ENCODE measurements around the gene CD2BP2. TPM values are rescaled to one million over a fixed set of nuclear protein-coding genes. Genes with fewer than 3 reads are reported as not detected.
"Not testable (repeated sequence)": the region's sequence is repeated elsewhere in the genome, so short reads cannot be mapped to it uniquely, and the experiment has no call there.

CD2BP2 gene
- total and polyA plus RNA-seq, 2 donors (not counting 1 experiment from before 2014, with no cell fraction given) = 35.2 to 45.5 TPM

GRCh38 chr16:30342751-30343490, 12.2 kb downstream of the CD2BP2 start:
- no peak for TF ChIP-seq EZH2 (IDR thresholded peaks at IDR 0.05; ENCODE audit: low read length, missing control alignments)
- no peak for TF ChIP-seq CTCF (conservative IDR thresholded peaks at IDR 0.05 in 1 of 2, IDR thresholded peaks at IDR 0.05 in 1 of 2; ENCODE audit: low read depth in 1 of 2, low read length in 2 of 2)
- Histone ChIP-seq H3K36me3 (ENCODE audit: control insufficient read depth, insufficient read depth, low read length) (no peaks in the 10 kb centered on the region), H3K27ac (ENCODE audit: insufficient read depth, low read length) (no peak overlapping the region), H3K9me3 (ENCODE audit: control insufficient read depth, insufficient read depth, low read depth, low read length) (no peaks in the 10 kb centered on the region), H3K9ac (ENCODE audit: insufficient read depth, low read length) (no peak overlapping the region), H2AFZ (ENCODE audit: low read length) (no peak overlapping the region), H3K79me2 (ENCODE audit: control insufficient read depth, insufficient read depth, low read length) (no peaks in the 10 kb centered on the region), H3K27me3 (ENCODE audit: control insufficient read depth, insufficient read depth, low read length) (no peaks in the 10 kb centered on the region), H3K4me1 (ENCODE audit: control insufficient read depth, extremely low read depth, insufficient read depth, low read length) (no peaks in the 10 kb centered on the region), H4K20me1 (ENCODE audit: control insufficient read depth, extremely low read depth, insufficient read depth, low read length) (no peaks in the 10 kb centered on the region), H3K4me2 (ENCODE audit: extremely low read depth, insufficient read depth, low read length) (no peak overlapping the region), H3K4me3 (replicated peaks in 1 of 4; ENCODE audit: control extremely low read depth in 1 of 4, insufficient read depth in 1 of 4, low read depth in 3 of 4, low read length in 4 of 4) (no peak overlapping the region)
- no peak for DNase-seq (ENCODE audit: low read depth in 2 of 2)

DNA sequence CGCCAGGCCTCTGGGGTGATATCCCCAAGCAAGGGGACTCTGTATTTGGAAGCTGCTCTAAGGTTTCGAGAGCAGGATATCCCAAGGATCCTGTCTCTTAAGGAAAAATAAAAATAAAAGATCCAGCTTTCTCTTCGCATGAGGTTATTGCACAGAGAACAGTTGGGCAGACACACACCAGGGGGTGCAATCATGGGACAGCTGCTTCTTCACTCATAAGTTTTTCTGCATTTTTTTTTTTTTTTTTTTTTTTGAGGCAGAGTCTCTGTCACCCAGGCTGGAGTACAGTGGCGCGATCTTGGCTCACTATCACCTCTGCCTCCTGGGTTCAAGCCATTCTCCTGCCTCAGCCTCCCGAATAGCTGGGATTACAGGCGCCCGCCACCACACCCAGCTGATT, 13.1 kb downstream of the CD2BP2 start:
- H3K9me3 ChIP-seq (ENCODE audit: control insufficient read depth, insufficient read depth, low read depth, low read length); H4K20me1 ChIP-seq (ENCODE audit: control insufficient read depth, extremely low read depth, insufficient read depth, low read length); H3K36me3 ChIP-seq (ENCODE audit: control insufficient read depth, insufficient read depth, low read length); H3K4me3 ChIP-seq (replicated peaks in 1 of 4; ENCODE audit: control extremely low read depth in 1 of 4, insufficient read depth in 1 of 4, low read depth in 3 of 4, low read length in 4 of 4); DNase-seq (ENCODE audit: low read depth in 2 of 2); H3K4me1 ChIP-seq (ENCODE audit: control insufficient read depth, extremely low read depth, insufficient read depth, low read length); H2AFZ ChIP-seq (ENCODE audit: low read length); H3K4me2 ChIP-seq (ENCODE audit: extremely low read depth, insufficient read depth, low read length); H3K79me2 ChIP-seq (ENCODE audit: control insufficient read depth, insufficient read depth, low read length); H3K9ac ChIP-seq (ENCODE audit: insufficient read depth, low read length); H3K27ac ChIP-seq (ENCODE audit: insufficient read depth, low read length); H3K27me3 ChIP-seq (ENCODE audit: control insufficient read depth, insufficient read depth, low read length): not testable (repeated sequence)
- TF ChIP-seq CTCF (conservative IDR thresholded peaks at IDR 0.05 in 1 of 2, IDR thresholded peaks at IDR 0.05 in 1 of 2; ENCODE audit: low read depth in 1 of 2, low read length in 2 of 2) = peak in 1 of 2 donors; percentile 21

DNA sequence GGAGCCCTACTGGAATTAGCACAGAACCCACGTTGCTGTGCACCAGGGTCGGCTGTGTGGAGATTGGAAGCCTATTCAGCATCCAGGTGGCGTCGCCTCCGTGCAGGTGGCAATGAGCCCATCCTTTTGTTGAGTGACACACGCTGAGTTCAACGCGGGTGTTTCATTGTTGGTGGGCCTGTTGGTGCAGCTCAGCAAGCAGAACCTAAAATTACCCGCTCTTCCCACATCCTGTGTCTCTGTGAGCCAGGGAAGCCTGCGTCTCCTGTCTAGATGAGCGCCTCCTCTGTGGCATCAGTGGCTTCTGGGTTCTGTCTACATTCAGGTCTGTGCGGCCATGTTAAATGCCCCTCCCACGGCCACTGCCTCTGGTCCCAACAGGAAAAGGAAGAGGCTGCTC, 14.5 kb downstream of the CD2BP2 start:
- TF ChIP-seq EZH2 (IDR thresholded peaks at IDR 0.05; ENCODE audit: low read length, missing control alignments) (no peak), CTCF (conservative IDR thresholded peaks at IDR 0.05 in 1 of 2, IDR thresholded peaks at IDR 0.05 in 1 of 2; ENCODE audit: low read depth in 1 of 2, low read length in 2 of 2) (no peak)
- H3K79me2 ChIP-seq (ENCODE audit: control insufficient read depth, insufficient read depth, low read length) = no peaks in the 10 kb centered on the region
- peaks cover 4% of the 10 kb centered on the region for H3K4me1 ChIP-seq (ENCODE audit: control insufficient read depth, extremely low read depth, insufficient read depth, low read length)
- no peak overlapping the region for H3K27ac ChIP-seq (ENCODE audit: insufficient read depth, low read length)
- no peak overlapping the region for H3K4me3 ChIP-seq (replicated peaks in 1 of 4; ENCODE audit: control extremely low read depth in 1 of 4, insufficient read depth in 1 of 4, low read depth in 3 of 4, low read length in 4 of 4)
- DNase-seq (ENCODE audit: low read depth in 2 of 2) = no peak
- H3K27me3 ChIP-seq (ENCODE audit: control insufficient read depth, insufficient read depth, low read length) = no peaks in the 10 kb centered on the region
- H3K9me3 ChIP-seq (ENCODE audit: control insufficient read depth, insufficient read depth, low read depth, low read length) = no peaks in the 10 kb centered on the region
- H4K20me1 ChIP-seq (ENCODE audit: control insufficient read depth, extremely low read depth, insufficient read depth, low read length) = no peaks in the 10 kb centered on the region
- H3K36me3 ChIP-seq (ENCODE audit: control insufficient read depth, insufficient read depth, low read length) = no peaks in the 10 kb centered on the region
- H3K9ac ChIP-seq (ENCODE audit: insufficient read depth, low read length) = no peak overlapping the region
- H2AFZ ChIP-seq (ENCODE audit: low read length) = no peak overlapping the region
- no peak overlapping the region for H3K4me2 ChIP-seq (ENCODE audit: extremely low read depth, insufficient read depth, low read length)

- DNase-seq (ENCODE audit: low read depth in 2 of 2); H3K4me3 ChIP-seq (replicated peaks in 1 of 4; ENCODE audit: control extremely low read depth in 1 of 4, insufficient read depth in 1 of 4, low read depth in 3 of 4, low read length in 4 of 4); H3K4me1 ChIP-seq (ENCODE audit: control insufficient read depth, extremely low read depth, insufficient read depth, low read length): not testable (repeated sequence)
These were observed 16.4 kb downstream of the CD2BP2 start for GRCh38 chr16:30338715-30339114.

DNA sequence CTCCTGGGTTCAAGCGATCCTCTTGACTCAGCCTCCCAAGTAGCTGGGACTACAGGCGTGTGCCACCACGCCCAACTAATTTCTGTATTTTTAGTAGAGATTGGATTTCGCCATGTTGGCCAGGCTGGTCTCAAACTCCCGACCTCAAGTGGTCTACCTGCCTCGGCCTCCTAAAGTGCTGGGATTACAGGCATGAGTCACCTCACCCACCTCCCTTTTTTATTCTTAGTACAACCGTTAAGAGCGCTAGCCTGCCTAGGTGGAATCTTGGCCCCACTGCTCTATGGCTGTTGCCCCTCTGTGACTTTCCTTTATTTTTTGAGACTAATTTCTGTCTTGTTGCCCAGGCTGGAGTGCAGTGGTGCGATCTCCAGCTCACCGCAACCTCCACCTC, 17.1 kb downstream of the CD2BP2 start:
- H3K36me3 ChIP-seq (ENCODE audit: control insufficient read depth, insufficient read depth, low read length); H2AFZ ChIP-seq (ENCODE audit: low read length); H3K9me3 ChIP-seq (ENCODE audit: control insufficient read depth, insufficient read depth, low read depth, low read length); DNase-seq (ENCODE audit: low read depth in 2 of 2); H4K20me1 ChIP-seq (ENCODE audit: control insufficient read depth, extremely low read depth, insufficient read depth, low read length); H3K4me2 ChIP-seq (ENCODE audit: extremely low read depth, insufficient read depth, low read length); H3K27ac ChIP-seq (ENCODE audit: insufficient read depth, low read length); H3K4me3 ChIP-seq (replicated peaks in 1 of 4; ENCODE audit: control extremely low read depth in 1 of 4, insufficient read depth in 1 of 4, low read depth in 3 of 4, low read length in 4 of 4); H3K4me1 ChIP-seq (ENCODE audit: control insufficient read depth, extremely low read depth, insufficient read depth, low read length); H3K9ac ChIP-seq (ENCODE audit: insufficient read depth, low read length); H3K79me2 ChIP-seq (ENCODE audit: control insufficient read depth, insufficient read depth, low read length); H3K27me3 ChIP-seq (ENCODE audit: control insufficient read depth, insufficient read depth, low read length): not testable (repeated sequence)

More at GRCh38 chr16:30338715-30339114, 16.4 kb downstream of the CD2BP2 start:
- not testable (repeated sequence) for H3K4me2 ChIP-seq (ENCODE audit: extremely low read depth, insufficient read depth, low read length); H2AFZ ChIP-seq (ENCODE audit: low read length); H3K27me3 ChIP-seq (ENCODE audit: control insufficient read depth, insufficient read depth, low read length); H3K9me3 ChIP-seq (ENCODE audit: control insufficient read depth, insufficient read depth, low read depth, low read length); H3K79me2 ChIP-seq (ENCODE audit: control insufficient read depth, insufficient read depth, low read length); H3K27ac ChIP-seq (ENCODE audit: insufficient read depth, low read length); H3K9ac ChIP-seq (ENCODE audit: insufficient read depth, low read length); H4K20me1 ChIP-seq (ENCODE audit: control insufficient read depth, extremely low read depth, insufficient read depth, low read length); H3K36me3 ChIP-seq (ENCODE audit: control insufficient read depth, insufficient read depth, low read length)
